ENCODE measurements around the gene HMGCS2.

DNA sequence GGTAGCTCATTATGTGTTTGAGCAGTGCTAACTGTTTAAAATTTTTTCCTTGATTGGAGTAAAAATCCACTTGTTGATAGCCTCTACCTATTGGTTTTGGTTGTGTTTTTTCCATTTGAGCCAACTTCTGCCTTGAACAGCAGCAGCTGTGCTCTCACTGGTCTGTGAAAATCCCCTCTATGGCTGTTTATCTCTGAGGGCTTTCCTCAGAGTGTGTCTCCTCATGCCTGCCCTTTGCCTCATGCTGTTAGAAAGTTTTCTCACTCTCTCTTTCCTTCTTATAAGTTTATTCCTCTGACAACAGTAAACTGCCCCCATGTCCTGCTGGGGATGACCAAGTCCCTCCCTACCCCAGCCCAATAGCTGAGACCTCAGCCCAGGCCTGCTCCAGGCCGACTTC, 28.5 kb upstream of the HMGCS2 start:
- TF ChIP-seq, protein P1, sequence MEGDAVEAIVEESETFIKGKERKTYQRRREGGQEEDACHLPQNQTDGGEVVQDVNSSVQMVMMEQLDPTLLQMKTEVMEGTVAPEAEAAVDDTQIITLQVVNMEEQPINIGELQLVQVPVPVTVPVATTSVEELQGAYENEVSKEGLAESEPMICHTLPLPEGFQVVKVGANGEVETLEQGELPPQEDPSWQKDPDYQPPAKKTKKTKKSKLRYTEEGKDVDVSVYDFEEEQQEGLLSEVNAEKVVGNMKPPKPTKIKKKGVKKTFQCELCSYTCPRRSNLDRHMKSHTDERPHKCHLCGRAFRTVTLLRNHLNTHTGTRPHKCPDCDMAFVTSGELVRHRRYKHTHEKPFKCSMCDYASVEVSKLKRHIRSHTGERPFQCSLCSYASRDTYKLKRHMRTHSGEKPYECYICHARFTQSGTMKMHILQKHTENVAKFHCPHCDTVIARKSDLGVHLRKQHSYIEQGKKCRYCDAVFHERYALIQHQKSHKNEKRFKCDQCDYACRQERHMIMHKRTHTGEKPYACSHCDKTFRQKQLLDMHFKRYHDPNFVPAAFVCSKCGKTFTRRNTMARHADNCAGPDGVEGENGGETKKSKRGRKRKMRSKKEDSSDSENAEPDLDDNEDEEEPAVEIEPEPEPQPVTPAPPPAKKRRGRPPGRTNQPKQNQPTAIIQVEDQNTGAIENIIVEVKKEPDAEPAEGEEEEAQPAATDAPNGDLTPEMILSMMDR (conservative IDR thresholded peaks at IDR 0.05; ENCODE audit: low read length), result no peak
- TF ChIP-seq EZH2phosphoT487 (IDR thresholded peaks at IDR 0.05; ENCODE audit: borderline replicate concordance, low read depth, low read length), result no peak

Measured in OCI-LY7 (cell line).